ENCODE data around the gene TEAD1.

- TF ChIP-seq CTCF (IDR thresholded peaks at IDR 0.05) (no peak), EP300 (IDR thresholded peaks at IDR 0.05; ENCODE audit: low read depth) (no peak), POLR2AphosphoS5 (IDR thresholded peaks at IDR 0.05) (no peak), POLR2A (IDR thresholded peaks at IDR 0.05) (no peak)
Measured at GRCh38 chr11:12859872-12860657, 185.8 kb downstream of the TEAD1 start.
